AG04450 (cell line): ENCODE measurements around the gene GNPDA2. TPM values are rescaled to one million over a fixed set of nuclear protein-coding genes. Genes with fewer than 3 reads are reported as not detected.
A peak's percentile ranks its signal among the peaks of the same experiment; 100 is the strongest.

Experiments used
- CTCF ChIA-PET: fragments of 300-600, 350-600 bp; formaldehyde crosslinking; extraction: SDS; loops from one replicate; lab custom pipeline; 2022; ENCODE audit warnings: antibody characterized with exemption, inconsistent platforms; lab: Charles Lee
- POLR2A ChIA-PET: fragments of 350-600 bp; formaldehyde crosslinking; extraction: SDS; loops from one replicate; lab custom pipeline; 2021; ENCODE audit warnings: antibody characterized with exemption, inconsistent platforms; lab: Yijun Ruan, JAX
- DNase-seq: peaks from one replicate; pipeline ENCODE4 v3.0.0-alpha.2; 2011; ENCODE audit warnings: low read depth, low spot score
- H3K27ac ChIP-seq: one replicate; pipeline ENCODE4 v1.5.1; 2012; ENCODE audit warnings: low read depth, low read length, control low read depth
- H3K27me3 ChIP-seq: one replicate; pipeline ENCODE4 v1.6.0; 2012; ENCODE audit warnings: low read length; ENCODE audit not compliant: control insufficient read depth, insufficient read depth
- H3K4me3 ChIP-seq: 2 replicates; pipeline ENCODE4 v1.5.1; 2011; ENCODE audit warnings: mild to moderate bottlenecking, low read depth, low read length, control low read depth
- H3K9me3 ChIP-seq: 2 replicates; pipeline ENCODE4 v1.5.1; 2012; ENCODE audit warnings: low read length; ENCODE audit not compliant: control insufficient read depth, insufficient read depth
- polyA minus RNA-seq: library from RNA; depleted of rRNA, polyadenylated mRNA; stranded (reverse); fragments of >200 nt; gene quantifications from 2 replicates; pipeline ENCODE4 v1.2.3, GENCODE V29; 2011; rRNA and poly(A)+ RNA removed
- polyA plus RNA-seq: library from polyadenylated mRNA; depleted of rRNA; stranded (reverse); fragments of >200 nt; gene quantifications from 2 replicates; pipeline ENCODE4 v1.2.3, GENCODE V29; 2011; rRNA removed
- TF ChIP-seq, protein P1 (sequence below): IDR thresholded peaks from 2 replicates; pipeline ENCODE4 v1.5.1; 2011; ENCODE audit warnings: low read depth, low read length, control low read depth, inconsistent platforms

GNPDA2 gene
- 18.4 and 23.5 TPM in 2 replicates for polyA plus RNA-seq
- polyA minus RNA-seq, result 10.0 and 14.1 TPM in 2 replicates

DNA sequence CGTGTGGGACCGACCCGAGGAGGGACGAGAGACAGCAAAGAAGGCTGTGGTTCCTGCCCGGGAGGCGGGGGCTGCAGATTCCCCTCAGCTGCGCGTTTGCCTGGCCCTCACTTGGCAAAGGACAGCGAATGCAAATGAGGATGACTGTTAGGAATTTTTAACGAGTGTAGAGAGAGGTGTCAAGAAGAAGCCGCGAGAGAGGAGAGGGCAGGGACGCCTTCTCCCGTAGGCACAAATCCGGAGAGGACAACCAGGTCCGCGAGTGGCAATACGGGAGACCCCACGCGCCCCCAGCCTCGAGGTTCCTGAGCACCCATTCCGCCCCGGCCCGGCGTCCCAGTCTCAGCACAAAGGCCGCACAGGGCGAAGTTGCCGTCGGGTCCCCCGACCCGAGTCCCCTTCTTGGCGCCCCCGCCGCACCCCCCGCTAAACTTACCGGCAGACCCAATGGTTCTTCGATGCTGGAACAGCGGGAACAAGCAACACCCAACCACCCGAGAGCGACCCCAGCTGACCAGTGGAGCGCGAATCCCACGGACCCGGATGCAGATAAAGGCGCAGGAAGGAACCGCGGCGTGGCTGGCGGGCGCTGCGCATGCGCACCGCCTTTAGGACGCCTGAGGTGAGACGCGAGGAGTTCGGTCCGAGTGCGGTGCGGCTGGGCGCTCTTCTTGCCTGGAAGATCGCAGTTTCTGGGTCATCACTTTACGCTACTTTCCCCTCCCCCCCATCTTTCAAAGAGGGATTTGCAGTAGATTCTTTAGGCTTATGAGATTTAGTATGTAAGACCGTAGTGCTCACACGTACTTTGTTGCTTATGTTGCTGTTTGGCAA lies at the start of gene GNPDA2:
Gene GNPDA2, minus strand, starts transcription at position 519 of the 834 bp plus-strand sequence. CDS start 4,349 bp downstream, outside the sequence.
- TF ChIP-seq, protein P1, sequence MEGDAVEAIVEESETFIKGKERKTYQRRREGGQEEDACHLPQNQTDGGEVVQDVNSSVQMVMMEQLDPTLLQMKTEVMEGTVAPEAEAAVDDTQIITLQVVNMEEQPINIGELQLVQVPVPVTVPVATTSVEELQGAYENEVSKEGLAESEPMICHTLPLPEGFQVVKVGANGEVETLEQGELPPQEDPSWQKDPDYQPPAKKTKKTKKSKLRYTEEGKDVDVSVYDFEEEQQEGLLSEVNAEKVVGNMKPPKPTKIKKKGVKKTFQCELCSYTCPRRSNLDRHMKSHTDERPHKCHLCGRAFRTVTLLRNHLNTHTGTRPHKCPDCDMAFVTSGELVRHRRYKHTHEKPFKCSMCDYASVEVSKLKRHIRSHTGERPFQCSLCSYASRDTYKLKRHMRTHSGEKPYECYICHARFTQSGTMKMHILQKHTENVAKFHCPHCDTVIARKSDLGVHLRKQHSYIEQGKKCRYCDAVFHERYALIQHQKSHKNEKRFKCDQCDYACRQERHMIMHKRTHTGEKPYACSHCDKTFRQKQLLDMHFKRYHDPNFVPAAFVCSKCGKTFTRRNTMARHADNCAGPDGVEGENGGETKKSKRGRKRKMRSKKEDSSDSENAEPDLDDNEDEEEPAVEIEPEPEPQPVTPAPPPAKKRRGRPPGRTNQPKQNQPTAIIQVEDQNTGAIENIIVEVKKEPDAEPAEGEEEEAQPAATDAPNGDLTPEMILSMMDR, result no peak; the same call in 1 of the 2 replicates
- Histone ChIP-seq H3K27me3 (no peaks in the 10 kb centered on the region), H3K27ac (peak within 1 kb of the TSS; percentile 42), H3K9me3 (no peaks in the 10 kb centered on the region), H3K4me3 (peak within 1 kb of the TSS; percentile 86)
- ChIA-PET CTCF (interaction anchor here (0.6 to 1.2 kb wide), 6 partner anchors 9 to 97 kb away, joined by 3 to 4 read pairs (median 3); no protein-coding TSS in a partner anchor), POLR2A (interaction anchor here (0.7 to 1.4 kb wide), 3 partner anchors 26 to 1892 kb away, joined by 4 to 8 read pairs (median 6); partner anchors contain the start of gene GUF1)
- DNase-seq, result peak; percentile 79

GRCh38 chr4:44772340-44772739 lies 46.0 kb upstream of the GNPDA2 start:
- Histone ChIP-seq H3K9me3 (peaks cover 9% of the 10 kb centered on the region; the same call in 1 of the 2 replicates), H3K27ac (no peak overlapping the region), H3K4me3 (no peak overlapping the region), H3K27me3 (no peaks in the 10 kb centered on the region)
- ChIA-PET POLR2A (no interaction called here), CTCF (no interaction called here)
- DNase-seq, result no peak
- TF ChIP-seq, protein P1, result no peak

DNA sequence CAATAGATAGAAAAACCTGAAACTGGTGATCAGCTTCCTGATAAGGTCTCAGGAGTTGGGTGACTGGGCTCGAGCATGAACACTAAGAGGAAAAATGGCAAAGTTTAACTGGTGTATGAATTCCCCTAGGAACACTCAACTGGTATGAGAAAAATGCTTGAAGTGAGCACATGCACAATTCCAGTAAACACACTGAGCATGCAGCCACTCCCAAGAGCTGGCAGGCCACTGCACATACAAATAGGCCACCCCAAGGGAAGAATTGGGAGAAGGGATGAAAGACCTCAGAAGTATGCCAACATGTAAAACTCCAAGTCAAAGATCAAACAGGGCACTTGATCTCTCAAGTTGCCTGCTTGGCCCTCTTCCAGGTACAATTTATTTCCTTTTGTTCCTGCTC lies 45.4 kb upstream of the GNPDA2 start:
- no peak overlapping the region for H3K27ac ChIP-seq
- peaks cover 8% of the 10 kb centered on the region; the same call in 1 of the 2 replicates for H3K9me3 ChIP-seq
- ChIA-PET CTCF (interaction anchor here (0.8 kb wide), 1 partner anchor 11 kb away, joined by 3 read pairs; no protein-coding TSS in a partner anchor), POLR2A (no interaction called here)
- no peak overlapping the region for H3K4me3 ChIP-seq
- DNase-seq, result no peak
- H3K27me3 ChIP-seq, result no peaks in the 10 kb centered on the region
- TF ChIP-seq, protein P1, result no peak

DNA sequence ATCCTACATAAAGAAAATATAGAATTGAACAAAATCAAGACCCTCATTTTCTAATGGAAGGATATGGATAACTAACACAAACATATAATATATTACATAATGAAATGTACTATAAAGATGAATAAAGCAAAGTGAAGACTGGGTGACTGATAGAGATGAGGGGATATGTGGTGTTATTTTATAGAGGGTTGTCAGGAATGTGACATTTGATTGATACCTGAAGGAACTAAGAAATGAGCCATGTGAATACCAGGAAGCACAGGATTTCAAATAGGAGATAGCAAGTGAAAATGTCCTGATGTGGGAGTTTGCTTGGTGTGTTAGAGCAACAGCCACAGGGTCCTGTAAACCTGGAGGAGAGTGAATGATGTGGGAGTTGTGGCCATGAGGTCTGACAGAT lies 40.1 kb upstream of the GNPDA2 start:
- CTCF ChIA-PET, result no interaction called here

More for the DNA sequence above, 40.1 kb upstream of the GNPDA2 start:
- TF ChIP-seq, protein P1, result no peak
- POLR2A ChIA-PET, result no interaction called here
- no peaks in the 10 kb centered on the region for H3K9me3 ChIP-seq
- no peak overlapping the region for H3K4me3 ChIP-seq
- no peak overlapping the region for H3K27ac ChIP-seq
- DNase-seq, result no peak
- no peaks in the 10 kb centered on the region for H3K27me3 ChIP-seq
